DMS 273 (cell line): ENCODE results near the gene DISC1.
"Not testable (repeated sequence)": the region's sequence is repeated elsewhere in the genome, so short reads cannot be mapped to it uniquely, and the experiment has no call there.

Experiments
- DNase-seq: peaks from one replicate; lab custom pipeline; 2025; ENCODE audit not compliant: unreplicated experiment; lab: John Stamatoyannopoulos, UW

Gene DISC1

GRCh38 chr1:231872461-231872910 is 245.9 kb downstream of the DISC1 start:
- DNase-seq: no peak

DNA sequence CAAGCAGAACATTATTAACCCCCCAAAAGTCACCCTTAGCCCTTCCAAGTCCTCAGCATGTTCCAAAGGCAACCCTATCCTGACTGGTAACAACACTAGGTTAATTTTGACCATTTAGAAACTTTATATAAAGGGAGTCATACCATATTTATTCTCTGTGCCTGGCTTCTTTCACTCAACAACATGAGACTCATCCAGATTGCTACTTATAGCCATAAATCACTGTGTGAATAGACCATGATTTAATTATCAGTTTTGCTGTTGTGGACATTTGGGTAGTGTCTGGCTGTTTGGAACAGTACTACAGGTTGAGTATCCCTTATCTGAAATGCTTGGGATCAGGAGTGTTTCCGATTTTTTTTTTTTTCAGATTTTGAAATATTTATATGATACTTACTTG is 252.1 kb downstream of the DISC1 start:
- no peak for DNase-seq

GRCh38 chr1:231879296-231879695 is 252.7 kb downstream of the DISC1 start:
- DNase-seq: peak; percentile 31

DNA sequence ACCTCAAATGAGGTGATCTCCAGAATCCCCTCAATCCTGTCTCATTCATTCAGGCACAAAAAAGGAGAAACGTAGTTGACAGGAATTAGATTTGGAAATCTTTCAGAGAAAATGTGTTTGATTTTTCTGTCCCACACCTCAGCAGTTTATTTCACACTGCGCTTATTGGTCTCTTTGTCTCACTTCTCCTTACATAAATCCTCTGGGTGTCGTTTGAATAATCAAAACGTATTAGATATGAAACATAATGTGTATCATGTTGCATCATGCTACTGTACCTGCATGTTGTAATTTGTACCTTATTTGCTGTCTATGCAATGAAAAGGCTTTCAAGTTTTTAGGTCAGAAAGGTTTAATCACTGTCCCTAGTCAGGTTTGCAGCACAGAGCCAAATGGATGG is 255.7 kb downstream of the DISC1 start:
- no peak for DNase-seq

DNA sequence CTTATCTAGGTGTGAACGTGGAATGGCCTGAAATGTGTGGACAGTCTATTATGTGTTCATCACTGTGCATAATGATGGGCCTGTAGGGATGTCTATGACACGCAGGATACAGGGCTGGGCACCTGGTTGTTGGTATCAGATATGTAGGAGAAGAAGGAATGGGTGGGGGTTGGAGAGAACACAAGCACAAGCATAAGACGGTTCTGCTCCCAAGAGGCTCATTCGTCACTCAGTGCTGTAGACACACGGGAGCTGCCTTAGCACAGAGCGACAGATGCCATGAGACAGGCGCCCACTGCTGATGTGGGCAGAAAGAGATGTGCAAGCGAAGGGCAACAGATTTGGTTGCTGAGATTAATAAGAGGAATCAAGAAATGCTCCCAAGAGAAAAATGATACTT is 256.2 kb downstream of the DISC1 start:
- DNase-seq: peak; percentile 59

- DNase-seq: peak; percentile 11
Observed at GRCh38 chr1:231883382-231883781, 256.8 kb downstream of the DISC1 start.

GRCh38 chr1:231885209-231885854 is 258.7 kb downstream of the DISC1 start:
- DNase-seq: no peak

DNA sequence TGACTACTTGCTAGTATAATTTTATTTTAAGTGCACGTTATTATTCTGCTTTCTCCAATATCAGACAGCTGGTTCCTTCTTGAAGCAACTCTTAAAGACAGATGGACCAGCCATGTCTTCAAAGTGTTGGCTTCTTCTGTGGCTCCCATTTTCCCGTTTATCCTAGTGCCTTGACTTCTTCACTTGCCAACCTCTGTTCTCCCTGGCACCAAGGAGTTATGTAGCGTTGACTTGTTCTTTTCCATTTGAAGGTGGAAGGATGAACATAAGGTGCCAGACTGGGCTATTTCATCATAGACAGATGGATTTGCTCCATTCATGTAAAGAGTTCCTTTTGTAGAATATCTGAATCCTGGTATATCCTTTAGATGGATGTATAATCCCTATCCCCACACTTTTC is 260.6 kb downstream of the DISC1 start:
- DNase-seq: no peak

DNA sequence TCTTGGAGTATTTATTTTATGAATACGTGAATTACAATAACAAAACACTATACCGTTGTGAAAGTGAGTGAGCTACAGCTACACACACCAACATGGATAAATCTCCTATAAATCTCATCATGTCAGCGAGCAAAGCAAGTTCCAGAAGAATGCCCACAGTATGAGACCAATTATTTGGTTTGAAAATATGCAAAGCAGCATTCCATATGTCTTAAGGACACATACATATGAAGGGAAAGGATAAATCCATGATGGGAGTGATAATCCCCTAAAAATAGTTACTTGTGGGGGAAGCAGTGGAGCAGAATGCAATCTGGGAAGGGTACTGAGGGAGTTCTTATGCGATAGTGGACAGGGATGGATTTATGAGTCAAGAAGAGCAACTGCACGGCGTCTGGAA is 261.3 kb downstream of the DISC1 start:
- DNase-seq: no peak

DNA sequence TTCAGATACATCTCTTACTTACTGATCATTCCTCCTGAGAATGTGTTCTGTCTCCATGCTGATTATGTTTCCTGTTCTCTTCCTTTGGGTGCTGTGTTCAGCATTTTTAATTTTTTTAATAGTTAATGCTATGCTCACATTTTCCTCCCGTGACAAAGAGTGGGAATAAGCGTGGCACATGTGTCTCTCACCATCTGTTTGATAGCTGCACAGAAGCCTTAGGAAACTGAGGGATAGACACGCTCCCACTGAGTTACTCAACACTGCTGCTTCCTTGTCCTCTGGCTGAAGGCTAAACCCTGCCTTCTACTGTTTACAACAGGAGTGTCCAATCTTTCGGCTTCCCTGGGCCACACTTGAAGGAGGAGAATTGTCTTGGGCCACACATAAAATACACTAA is 264.2 kb downstream of the DISC1 start:
- DNase-seq: no peak

- no peak for DNase-seq
Observed at GRCh38 chr1:231893400-231894102, 267.0 kb downstream of the DISC1 start.

- no peak for DNase-seq
Observed at GRCh38 chr1:231896806-231897205, 270.2 kb downstream of the DISC1 start.

- no peak for DNase-seq
Observed at GRCh38 chr1:231899046-231899445, 272.5 kb downstream of the DISC1 start.

GRCh38 chr1:231899713-231900435 is 273.3 kb downstream of the DISC1 start:
- no peak for DNase-seq

DNA sequence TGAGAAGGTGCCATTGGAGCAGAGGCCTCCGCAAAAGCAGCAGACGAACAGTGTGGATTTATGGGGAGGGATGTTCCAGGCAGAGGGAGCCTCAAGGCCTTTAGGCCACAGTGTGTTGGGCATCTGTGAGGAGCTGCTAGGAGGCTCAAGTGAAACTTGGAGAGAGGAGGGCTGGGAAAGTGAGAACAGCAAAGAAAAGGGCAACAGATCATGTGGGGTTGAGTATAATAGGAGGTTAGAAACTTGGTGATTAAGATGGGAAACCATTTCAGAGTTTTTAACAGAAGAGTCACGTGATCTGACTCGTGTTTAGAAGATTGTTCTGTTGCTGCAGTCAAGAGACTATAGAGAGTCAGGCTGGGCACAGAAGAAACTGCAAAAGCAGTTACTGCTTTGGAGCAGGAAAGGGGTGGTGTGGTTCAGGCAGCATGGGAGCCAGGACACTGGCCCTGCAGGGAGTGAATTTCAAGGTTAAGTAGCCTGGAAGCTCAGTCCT is 277.0 kb downstream of the DISC1 start:
- DNase-seq: no peak

GRCh38 chr1:231907310-231907709 is 280.7 kb downstream of the DISC1 start:
- not testable (repeated sequence) for DNase-seq

GRCh38 chr1:231913493-231913892 is 286.9 kb downstream of the DISC1 start:
- no peak for DNase-seq

GRCh38 chr1:231918239-231919015 is 291.8 kb downstream of the DISC1 start:
- no peak for DNase-seq

DNA sequence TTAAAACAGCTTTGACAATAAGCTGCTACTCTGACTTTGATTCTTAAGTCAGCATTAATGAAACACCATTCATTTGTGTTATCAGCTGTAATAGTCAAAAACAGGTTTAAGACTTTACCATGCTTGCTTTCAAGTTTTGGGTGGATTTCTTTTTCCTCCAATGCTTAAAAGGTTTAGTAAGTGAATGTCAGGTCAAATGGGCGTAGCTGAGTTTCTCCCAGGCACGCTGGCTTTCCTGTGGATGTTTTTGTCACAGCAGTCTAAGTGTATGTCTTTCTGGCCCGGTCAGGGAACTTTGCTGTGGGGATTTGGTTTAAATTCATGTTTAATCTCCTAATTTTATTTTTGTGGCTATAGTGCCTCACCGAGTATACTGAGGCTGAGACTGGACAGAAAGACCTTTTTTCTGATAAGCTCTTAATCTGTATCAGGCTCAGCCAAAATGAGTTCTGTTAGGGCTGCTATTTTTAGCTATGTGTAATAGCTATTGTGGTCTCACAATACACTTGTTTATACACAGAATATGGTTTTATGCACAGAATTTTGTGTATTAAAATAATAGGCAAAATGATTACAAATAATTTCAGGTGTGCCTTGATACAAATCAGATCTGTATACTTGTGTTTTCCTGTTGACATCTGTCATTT is 292.8 kb downstream of the DISC1 start:
- DNase-seq: no peak

DNA sequence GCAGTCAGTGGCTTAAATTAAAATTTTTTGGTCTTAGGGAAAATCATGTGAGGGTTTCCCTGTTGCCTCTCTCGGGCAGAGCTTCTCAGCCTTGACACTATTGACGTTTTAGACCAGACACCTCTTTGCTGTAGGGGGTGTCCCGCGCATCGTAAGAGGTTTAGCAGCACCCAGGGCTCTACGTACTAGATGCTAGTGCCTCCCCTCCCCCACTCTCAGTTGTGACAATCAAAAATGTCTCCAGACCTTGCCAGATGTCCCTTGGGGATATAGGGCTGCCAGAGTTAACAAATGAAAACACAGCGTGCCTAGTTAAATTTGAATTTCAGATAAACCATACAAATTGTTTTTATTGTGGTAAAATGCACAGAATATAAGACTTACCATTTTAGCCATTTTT is 293.3 kb downstream of the DISC1 start:
- DNase-seq: peak; percentile 24
